ENCODE data around the gene IL1RAPL1. TPM values are rescaled to one million over a fixed set of nuclear protein-coding genes. Genes with fewer than 3 reads are reported as not detected.

Gene IL1RAPL1
- total and polyA plus RNA-seq, 2 experiments from 2014 or later: 0.18 to 0.49 TPM

DNA sequence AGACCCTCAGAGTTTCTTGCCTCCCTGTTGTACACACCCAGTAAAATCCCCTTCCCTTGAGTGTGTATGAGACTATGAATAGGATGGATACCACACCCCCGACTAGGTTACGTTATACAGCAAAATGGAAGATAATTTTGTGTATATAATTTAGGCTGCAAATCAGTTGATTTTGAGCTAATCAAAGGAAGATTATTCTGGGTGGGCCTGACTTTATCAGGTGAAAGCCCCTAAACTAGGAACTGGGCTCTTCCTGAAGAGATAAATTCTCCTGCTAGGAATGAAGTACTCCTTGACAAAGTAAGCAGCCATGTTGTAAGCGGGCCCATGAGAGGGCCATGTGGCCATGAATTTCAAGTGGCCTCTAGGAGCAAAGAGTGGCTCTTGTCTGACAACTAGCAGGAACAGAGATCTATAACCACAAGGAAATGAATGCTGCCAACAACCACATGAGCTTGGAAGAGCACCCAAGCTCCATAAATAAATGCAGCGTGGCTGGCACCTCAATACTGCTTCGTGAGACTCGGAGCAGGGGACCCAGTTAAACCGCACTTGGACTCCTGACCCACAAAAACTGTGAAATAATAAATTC, 646.4 kb downstream of the IL1RAPL1 start (continued):
- TF ChIP-seq, protein P1, sequence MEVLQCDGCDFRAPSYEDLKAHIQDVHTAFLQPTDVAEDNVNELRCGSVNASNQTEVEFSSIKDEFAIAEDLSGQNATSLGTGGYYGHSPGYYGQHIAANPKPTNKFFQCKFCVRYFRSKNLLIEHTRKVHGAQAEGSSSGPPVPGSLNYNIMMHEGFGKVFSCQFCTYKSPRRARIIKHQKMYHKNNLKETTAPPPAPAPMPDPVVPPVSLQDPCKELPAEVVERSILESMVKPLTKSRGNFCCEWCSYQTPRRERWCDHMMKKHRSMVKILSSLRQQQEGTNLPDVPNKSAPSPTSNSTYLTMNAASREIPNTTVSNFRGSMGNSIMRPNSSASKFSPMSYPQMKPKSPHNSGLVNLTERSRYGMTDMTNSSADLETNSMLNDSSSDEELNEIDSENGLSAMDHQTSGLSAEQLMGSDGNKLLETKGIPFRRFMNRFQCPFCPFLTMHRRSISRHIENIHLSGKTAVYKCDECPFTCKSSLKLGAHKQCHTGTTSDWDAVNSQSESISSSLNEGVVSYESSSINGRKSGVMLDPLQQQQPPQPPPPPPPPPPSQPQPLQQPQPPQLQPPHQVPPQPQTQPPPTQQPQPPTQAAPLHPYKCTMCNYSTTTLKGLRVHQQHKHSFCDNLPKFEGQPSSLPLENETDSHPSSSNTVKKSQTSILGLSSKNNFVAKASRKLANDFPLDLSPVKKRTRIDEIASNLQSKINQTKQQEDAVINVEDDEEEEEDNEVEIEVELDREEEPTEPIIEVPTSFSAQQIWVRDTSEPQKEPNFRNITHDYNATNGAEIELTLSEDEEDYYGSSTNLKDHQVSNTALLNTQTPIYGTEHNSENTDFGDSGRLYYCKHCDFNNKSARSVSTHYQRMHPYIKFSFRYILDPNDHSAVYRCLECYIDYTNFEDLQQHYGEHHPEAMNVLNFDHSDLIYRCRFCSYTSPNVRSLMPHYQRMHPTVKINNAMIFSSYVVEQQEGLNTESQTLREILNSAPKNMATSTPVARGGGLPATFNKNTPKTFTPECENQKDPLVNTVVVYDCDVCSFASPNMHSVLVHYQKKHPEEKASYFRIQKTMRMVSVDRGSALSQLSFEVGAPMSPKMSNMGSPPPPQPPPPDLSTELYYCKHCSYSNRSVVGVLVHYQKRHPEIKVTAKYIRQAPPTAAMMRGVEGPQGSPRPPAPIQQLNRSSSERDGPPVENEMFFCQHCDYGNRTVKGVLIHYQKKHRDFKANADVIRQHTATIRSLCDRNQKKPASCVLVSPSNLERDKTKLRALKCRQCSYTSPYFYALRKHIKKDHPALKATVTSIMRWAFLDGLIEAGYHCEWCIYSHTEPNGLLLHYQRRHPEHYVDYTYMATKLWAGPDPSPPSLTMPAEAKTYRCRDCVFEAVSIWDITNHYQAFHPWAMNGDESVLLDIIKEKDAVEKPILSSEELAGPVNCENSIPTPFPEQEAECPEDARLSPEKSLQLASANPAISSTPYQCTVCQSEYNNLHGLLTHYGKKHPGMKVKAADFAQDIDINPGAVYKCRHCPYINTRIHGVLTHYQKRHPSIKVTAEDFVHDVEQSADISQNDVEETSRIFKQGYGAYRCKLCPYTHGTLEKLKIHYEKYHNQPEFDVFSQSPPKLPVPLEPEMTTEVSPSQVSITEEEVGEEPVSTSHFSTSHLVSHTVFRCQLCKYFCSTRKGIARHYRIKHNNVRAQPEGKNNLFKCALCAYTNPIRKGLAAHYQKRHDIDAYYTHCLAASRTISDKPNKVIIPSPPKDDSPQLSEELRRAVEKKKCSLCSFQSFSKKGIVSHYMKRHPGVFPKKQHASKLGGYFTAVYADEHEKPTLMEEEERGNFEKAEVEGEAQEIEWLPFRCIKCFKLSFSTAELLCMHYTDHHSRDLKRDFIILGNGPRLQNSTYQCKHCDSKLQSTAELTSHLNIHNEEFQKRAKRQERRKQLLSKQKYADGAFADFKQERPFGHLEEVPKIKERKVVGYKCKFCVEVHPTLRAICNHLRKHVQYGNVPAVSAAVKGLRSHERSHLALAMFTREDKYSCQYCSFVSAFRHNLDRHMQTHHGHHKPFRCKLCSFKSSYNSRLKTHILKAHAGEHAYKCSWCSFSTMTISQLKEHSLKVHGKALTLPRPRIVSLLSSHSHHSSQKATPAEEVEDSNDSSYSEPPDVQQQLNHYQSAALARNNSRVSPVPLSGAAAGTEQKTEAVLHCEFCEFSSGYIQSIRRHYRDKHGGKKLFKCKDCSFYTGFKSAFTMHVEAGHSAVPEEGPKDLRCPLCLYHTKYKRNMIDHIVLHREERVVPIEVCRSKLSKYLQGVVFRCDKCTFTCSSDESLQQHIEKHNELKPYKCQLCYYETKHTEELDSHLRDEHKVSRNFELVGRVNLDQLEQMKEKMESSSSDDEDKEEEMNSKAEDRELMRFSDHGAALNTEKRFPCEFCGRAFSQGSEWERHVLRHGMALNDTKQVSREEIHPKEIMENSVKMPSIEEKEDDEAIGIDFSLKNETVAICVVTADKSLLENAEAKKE (CRISPR knock-in tag; IDR thresholded peaks at IDR 0.05): no peak
- TF ChIP-seq NANOG (IDR thresholded peaks at IDR 0.05; ENCODE audit: borderline replicate concordance) (no peak), EZH2 (IDR thresholded peaks at IDR 0.05; ENCODE audit: low read depth, unreplicated experiment) (no peak), CREB1 (CRISPR knock-in tag; IDR thresholded peaks at IDR 0.05; ENCODE audit: low read depth) (no peak), STAT1 (IDR thresholded peaks at IDR 0.05; ENCODE audit: unreplicated experiment) (no peak)

DNA sequence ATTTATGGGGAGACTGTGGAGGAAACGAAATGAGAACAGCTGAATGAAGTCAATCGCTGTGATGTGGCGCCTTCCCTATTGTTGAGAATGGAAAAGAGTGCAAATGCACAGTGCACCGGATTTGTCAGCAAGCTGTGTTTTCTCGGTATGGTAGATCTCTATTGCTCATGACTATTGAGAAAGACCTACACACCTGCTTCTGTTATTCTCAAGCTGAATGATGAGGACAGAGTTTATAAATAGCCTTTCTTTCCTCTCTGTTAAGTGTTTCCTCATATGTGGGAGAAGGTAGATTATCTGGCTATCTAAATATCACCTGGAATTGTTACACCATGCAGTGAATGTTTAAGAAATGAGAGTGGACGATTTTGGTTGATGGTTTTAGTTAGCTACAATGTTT, 650.7 kb downstream of the IL1RAPL1 start:
- DNase-seq (ENCODE audit: low spot score) (no peak), ATAC-seq (no peak)
- H3K27ac Mint-ChIP-seq: no peak overlapping the region
- no peaks in the 10 kb centered on the region for H3K79me2 ChIP-seq (replicated peaks; ENCODE audit: insufficient read depth)
- H3K27me3 Mint-ChIP-seq (ENCODE audit: insufficient read depth, low read depth, poor library complexity): no peaks in the 10 kb centered on the region
- H3F3A ChIP-seq (replicated peaks; ENCODE audit: low read depth): no peaks in the 10 kb centered on the region
- no peaks in the 10 kb centered on the region for H3K27me3 ChIP-seq (ENCODE audit: insufficient read depth)
- TF ChIP-seq ZNF331 (CRISPR knock-in tag; IDR thresholded peaks at IDR 0.05; ENCODE audit: low read depth): no peak
- no peak for TF ChIP-seq EZH2 (IDR thresholded peaks at IDR 0.05; ENCODE audit: low read depth, unreplicated experiment)
- no peak for TF ChIP-seq EZH2phosphoT487 (IDR thresholded peaks at IDR 0.05; ENCODE audit: unreplicated experiment)
- no peak for TF ChIP-seq POLR2AphosphoS5 (IDR thresholded peaks at IDR 0.05; ENCODE audit: low read depth)
- TF ChIP-seq NANOG (IDR thresholded peaks at IDR 0.05; ENCODE audit: borderline replicate concordance): no peak
- TF ChIP-seq JUNB (IDR thresholded peaks at IDR 0.05; ENCODE audit: unreplicated experiment): no peak
- TF ChIP-seq CREB1 (CRISPR knock-in tag; IDR thresholded peaks at IDR 0.05; ENCODE audit: low read depth): no peak
- no peak for TF ChIP-seq ETS1 (IDR thresholded peaks at IDR 0.05)
- no peak for TF ChIP-seq ZNF114 (CRISPR knock-in tag; IDR thresholded peaks at IDR 0.05)
- TF ChIP-seq, protein P2, sequence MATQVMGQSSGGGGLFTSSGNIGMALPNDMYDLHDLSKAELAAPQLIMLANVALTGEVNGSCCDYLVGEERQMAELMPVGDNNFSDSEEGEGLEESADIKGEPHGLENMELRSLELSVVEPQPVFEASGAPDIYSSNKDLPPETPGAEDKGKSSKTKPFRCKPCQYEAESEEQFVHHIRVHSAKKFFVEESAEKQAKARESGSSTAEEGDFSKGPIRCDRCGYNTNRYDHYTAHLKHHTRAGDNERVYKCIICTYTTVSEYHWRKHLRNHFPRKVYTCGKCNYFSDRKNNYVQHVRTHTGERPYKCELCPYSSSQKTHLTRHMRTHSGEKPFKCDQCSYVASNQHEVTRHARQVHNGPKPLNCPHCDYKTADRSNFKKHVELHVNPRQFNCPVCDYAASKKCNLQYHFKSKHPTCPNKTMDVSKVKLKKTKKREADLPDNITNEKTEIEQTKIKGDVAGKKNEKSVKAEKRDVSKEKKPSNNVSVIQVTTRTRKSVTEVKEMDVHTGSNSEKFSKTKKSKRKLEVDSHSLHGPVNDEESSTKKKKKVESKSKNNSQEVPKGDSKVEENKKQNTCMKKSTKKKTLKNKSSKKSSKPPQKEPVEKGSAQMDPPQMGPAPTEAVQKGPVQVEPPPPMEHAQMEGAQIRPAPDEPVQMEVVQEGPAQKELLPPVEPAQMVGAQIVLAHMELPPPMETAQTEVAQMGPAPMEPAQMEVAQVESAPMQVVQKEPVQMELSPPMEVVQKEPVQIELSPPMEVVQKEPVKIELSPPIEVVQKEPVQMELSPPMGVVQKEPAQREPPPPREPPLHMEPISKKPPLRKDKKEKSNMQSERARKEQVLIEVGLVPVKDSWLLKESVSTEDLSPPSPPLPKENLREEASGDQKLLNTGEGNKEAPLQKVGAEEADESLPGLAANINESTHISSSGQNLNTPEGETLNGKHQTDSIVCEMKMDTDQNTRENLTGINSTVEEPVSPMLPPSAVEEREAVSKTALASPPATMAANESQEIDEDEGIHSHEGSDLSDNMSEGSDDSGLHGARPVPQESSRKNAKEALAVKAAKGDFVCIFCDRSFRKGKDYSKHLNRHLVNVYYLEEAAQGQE (IDR thresholded peaks at IDR 0.05; ENCODE audit: unreplicated experiment): no peak
- TF ChIP-seq CTCF (conservative IDR thresholded peaks at IDR 0.05; ENCODE audit: low read depth in 2 of 2): no peak
- no peak overlapping the region for H2AFZ ChIP-seq
- no peak overlapping the region for H3K4me3 ChIP-seq
- no peaks in the 10 kb centered on the region for H3K4me1 ChIP-seq (ENCODE audit: insufficient read depth)
- H3K9me3 Mint-ChIP-seq: no peaks in the 10 kb centered on the region
- H3K4me2 ChIP-seq: no peak overlapping the region
- H4K20me1 ChIP-seq (replicated peaks; ENCODE audit: insufficient read depth): no peaks in the 10 kb centered on the region
- no peaks in the 10 kb centered on the region for H3K36me3 ChIP-seq (ENCODE audit: insufficient read depth)
- no peak overlapping the region for H3K27ac ChIP-seq (ENCODE audit: low read depth)
- no peaks in the 10 kb centered on the region for H3K36me3 Mint-ChIP-seq (ENCODE audit: low read depth)
- peaks cover 4% of the 10 kb centered on the region; the same call in 1 of the 3 replicates for H3K4me1 Mint-ChIP-seq
- H3K9me2 ChIP-seq (ENCODE audit: insufficient read depth): no peaks in the 10 kb centered on the region
- no peak overlapping the region for H3K4me3 Mint-ChIP-seq

Measured in GM23338 (cell line).